HG03469 (cell line): Measurements from ENCODE around the gene SLC25A53.
"Not testable (repeated sequence)": the region's sequence is repeated elsewhere in the genome, so short reads cannot be mapped to it uniquely, and the experiment has no call there.

ENCODE experiments used
- ATAC-seq: cut with Tn5 transposase; IDR thresholded peaks from one replicate; pipeline ENCODE4 v1.9.1; 2021; ENCODE audit warnings: mild to moderate bottlenecking, moderate library complexity, moderate number of reproducible peaks; ENCODE audit not compliant: unreplicated experiment

SLC25A53 gene

DNA sequence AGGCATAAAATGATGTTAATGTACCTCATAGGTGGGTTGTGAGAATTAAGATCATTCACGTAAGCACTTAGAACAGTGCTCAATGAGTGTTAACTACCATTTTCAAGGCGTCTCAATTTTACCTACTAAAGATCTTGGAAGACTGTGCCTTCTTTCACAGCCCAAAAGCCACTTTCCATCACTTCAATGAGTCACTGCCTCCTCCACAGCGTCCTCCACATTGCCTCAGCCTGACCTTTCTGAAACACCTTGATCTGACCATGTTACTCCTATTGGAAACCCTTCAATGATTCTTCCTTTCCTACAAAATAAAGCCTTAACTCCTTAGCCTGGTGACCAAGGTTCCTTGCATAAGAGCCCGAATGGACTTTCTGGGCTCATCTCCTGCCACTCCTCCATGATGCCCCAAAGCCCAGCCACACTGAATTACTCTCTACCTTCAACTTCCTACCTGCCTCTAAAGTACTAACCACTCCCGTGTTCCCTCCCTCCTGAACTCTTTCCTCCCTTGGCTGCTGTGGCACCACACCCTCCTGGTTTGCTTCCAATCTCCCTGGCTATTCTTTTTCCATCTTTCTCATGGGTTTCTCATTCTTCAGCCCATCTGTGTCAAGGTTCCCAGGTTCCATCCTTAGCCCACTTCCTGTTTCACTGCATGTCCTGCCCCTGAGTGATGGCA is 22.1 kb downstream of the SLC25A53 start:
- no peak for ATAC-seq

- no peak for ATAC-seq
Measured at GRCh38 chrX:104130808-104131207, 26.0 kb downstream of the SLC25A53 start.

DNA sequence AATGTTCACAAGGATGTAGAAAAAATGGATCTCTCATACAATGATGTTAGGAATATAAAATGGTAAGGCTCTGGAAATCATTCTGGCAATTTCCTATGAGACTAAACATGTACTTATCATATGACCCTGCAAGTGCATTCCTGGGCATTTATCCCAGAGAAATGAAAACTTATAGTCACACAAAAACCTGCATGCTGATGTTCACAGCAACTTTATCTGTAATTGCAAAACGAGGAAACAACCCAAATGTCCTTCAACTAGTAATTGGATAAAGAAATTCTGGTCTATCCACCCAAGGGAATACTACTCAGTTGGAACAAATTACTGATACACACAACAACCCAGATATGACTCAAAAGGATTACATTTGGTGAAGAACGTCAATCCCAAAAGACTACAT is 30.0 kb downstream of the SLC25A53 start:
- ATAC-seq = no peak

GRCh38 chrX:104122829-104123228 is 34.0 kb downstream of the SLC25A53 start:
- ATAC-seq = peak; percentile 60

GRCh38 chrX:104118765-104119164 is 38.0 kb downstream of the SLC25A53 start:
- ATAC-seq = no peak

- no peak for ATAC-seq
Measured at GRCh38 chrX:104117759-104118158, 39.0 kb downstream of the SLC25A53 start.

DNA sequence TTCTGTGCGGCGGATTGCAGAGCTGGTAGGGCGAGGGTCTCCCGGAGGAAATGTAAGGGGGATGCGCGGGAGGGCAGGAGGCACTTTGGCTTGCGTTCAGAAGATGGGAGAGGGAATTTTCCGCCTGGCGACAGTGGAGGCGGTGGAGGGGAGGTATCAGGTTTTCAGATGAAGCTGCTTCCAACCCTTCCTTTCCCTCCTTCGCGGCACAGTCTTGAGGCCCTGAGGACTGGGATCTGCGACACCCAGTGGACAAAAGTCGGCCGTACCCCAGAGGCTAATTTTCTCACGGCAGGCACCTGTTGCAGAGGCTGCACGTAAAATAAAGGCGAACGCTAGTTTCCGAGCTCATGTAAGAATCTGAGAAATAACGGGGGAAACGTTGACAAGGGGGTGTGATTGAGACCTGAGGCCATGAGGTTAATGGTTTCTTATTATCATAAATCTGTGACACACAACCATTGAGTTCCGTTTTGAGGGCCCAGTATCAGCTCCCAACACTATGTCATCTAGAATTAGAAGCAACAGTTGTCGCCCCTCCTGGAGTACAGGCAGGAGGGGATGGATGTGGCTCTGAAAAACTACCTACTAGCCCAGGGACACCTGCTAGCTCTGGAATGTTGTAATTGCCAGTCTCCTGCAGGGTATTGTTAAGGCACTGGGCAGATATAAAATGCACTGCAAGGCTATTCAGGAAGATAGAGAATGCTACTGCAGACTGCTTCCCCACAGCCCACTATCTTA is 43.4 kb downstream of the SLC25A53 start:
- peak; percentile 37 for ATAC-seq

DNA sequence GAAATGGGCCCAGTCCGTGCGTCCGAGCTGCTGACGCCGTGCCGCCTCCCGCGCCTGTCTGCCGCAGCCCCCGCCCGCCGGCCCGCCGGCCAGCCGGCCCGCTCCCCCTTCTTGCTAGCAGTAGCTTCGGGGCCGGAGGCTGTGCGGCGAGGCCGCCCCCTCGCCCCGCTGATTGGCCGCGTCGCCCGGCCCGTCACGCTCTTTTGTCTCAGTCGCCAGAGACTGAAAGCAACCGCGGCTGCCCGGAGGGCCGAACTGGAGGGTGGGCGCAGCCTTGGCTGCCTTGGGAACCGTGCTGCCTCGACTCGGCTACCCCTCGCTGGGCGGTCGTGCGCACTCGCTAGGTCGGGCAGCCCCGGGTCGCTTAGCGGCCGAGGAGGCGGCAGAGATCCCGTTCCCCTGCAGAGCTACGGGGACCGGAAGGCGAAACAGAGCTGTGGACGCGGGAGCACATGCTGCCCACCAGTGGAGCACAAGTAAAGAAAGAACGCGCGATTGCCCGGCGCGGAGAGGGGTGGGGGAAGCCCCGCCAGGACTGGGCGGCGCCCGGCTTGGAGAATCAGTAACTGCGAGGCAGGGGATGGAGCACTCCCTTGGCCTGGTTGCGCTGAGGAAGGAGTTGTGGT is 44.4 kb downstream of the SLC25A53 start, which contains the start of gene ZCCHC18:
ZCCHC18 (plus strand) TSS at position 198 of the 626 bp plus-strand sequence. CDS start 1,589 bp downstream, outside the sequence.
- ATAC-seq = peak; percentile 40

GRCh38 chrX:104110491-104111240 is 46.1 kb downstream of the SLC25A53 start:
- ATAC-seq = peak; percentile 58

DNA sequence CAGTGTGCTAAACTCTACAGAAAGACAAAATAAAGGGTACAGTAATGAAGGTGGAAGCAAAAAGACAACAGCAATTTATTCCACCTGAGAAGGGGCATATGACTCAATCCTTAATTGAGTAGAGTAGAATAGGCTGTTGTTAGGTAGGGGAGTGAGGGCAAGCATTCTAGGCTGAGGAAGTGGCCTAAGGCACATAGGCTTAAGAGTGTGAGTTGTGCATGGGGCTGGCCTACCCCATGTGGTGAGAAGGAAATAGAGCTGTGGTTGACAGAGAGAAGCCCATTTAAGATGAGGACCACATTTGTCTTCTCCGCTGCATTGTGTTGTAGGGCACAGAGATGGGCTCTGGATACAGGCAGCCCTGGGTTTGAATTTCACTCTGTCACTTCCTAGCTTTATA is 47.9 kb downstream of the SLC25A53 start:
- ATAC-seq = no peak

DNA sequence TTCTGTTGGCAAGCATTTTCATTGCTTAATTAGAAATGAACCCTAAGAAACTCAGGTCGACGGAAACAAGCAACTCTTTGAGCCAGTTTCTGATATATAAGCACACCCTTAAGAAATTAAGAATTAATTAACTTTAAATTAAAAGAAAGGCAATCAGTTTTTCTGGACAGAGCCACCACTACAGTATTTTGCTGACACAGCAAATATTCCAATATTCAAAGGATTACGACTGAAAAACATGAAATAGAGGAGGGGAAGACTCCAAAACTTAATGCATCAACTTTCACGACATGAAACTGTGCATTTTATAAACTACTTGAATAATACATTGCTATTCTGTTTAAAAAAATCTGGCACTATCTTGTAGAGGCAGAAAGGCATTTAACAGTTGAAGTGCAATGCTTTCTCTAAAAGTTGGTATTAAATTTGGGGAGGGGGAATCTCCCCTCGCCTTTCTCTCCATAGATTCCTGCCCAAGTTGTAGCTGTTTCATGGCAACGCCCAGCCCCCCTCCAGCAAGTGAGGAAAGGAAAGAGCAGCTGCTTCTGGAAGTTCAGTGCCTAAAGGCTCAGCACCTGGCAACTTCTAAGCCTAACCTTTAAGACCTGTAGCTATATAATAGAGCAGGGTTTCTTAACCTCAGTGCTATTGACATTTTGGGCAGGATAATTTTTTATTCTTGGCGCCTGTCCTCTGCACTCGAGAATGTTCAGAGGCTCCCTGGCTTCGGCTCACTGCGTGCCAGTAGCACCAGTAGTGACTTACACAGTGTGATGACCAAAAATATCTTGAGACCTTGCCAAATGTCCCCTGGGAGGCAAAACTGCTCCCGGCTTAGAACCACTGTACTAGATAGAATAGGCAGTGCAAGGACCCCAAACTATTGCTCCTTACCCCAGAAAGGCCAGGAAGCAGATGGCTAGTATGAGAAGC is 51.2 kb downstream of the SLC25A53 start:
- no peak for ATAC-seq

GRCh38 chrX:104104676-104105075 is 52.1 kb downstream of the SLC25A53 start:
- ATAC-seq = no peak

DNA sequence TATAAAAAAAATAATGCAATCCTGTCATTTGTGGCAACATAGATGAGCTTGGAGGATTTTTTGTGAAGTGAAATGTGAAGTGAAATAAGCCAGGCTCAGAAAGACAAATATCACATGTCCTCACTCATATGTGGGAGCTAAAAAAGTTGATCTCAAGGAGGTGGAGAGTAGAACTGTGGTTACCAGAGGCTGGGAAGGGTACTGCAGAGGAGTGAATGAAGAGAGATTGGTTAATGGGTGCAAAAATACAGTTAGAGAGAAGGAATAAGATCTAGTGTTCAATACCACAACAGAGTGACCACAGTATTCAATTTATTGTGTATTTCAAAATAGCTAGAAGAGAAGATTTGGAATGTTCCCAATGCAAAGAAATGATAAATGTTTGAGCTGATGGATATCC is 57.9 kb downstream of the SLC25A53 start:
- ATAC-seq = no peak

DNA sequence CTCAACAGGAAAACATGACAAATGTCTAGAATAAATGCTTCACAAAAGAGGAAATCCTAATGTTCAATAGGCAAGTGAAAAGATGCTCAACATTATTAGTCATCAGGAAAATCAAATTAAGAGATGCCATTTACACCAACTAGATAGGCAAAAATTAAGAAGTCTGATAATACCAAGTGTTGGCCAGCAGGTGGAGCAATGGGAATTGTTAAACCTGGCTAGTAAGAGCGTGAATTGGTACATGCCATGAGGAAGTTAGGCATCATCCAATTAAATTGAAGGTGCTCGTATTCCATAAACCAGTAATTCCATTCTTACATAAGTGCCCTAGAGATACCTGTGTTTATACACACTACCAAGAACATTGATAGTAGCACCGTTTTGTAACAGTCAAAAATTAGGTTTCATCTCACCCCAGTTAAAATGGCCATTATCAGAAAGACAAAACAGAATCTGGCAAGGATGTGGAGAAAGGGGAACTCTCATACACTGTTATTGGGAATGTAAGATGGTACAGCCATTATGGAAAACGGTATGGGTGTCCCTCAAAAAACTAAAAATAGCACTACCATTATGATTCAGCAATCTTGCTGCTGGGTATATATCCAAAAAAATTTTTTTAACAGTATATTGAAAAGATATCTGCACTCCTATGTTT is 58.5 kb downstream of the SLC25A53 start:
- peak; percentile 50 for ATAC-seq

- no peak for ATAC-seq
Measured at GRCh38 chrX:104085919-104086318, 70.9 kb downstream of the SLC25A53 start.

GRCh38 chrX:104085477-104085876 is 71.3 kb downstream of the SLC25A53 start:
- ATAC-seq = no peak

GRCh38 chrX:104084534-104085277 is 72.1 kb downstream of the SLC25A53 start:
- no peak for ATAC-seq

DNA sequence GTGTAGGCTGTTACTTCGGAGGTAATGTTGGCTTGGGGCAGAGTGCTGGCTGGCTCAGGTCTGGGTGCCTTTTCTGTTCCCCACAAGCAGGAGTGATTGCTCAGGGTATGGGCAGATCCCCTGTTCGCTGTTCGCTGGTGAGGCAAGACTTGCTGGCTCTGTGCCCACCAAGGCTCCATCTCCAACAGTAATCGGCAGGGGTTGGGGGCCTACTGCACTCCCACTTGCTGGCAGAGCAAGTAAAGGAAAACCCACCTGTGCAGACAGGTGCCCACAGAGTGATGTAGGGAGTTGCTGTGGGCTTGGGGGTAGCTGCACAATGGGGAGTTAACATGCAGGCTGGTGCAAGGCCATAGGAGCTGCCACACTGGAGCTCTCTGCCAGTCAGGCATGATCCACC is 72.7 kb downstream of the SLC25A53 start:
- ATAC-seq = no peak

DNA sequence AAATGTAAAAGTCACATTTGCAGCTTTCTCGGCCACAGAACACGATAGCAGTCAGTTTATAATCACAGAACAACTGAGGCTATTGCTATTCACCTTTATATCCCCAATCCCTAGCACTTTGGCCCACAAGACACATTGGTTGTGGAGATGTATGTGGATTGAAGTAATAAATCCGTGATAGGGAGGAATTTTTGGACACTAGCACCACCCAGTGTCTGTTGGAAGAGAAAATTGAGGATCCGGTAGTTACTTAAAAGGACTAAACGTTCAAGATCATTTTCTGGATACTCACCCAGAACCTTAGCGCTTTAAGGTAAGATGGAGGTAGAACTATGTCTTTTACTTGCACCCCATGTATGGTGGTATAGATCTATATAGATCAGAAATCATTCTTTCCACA is 79.0 kb downstream of the SLC25A53 start:
- not testable (repeated sequence) for ATAC-seq
